Stimulated activated CD8-positive, alpha-beta memory T cell treated with anti-CD3 and anti-CD28 coated beads, Interleukin-7, amount 100 ng/mL, for 1 hour (primary cell): ENCODE measurements around the gene MRGPRE.

ENCODE experiments used
- DNase-seq, 2 donors: peaks; one replicate each; pipeline ENCODE4 v3.0.0-alpha.2; 2020; ENCODE audit warnings: low read depth in 2 of 2

The MRGPRE gene

GRCh38 chr11:3196161-3197043, 35.8 kb downstream of the MRGPRE start:
- DNase-seq, result no peak

- DNase-seq, result no peak
Measured at GRCh38 chr11:3195251-3196160, 36.7 kb downstream of the MRGPRE start.

DNA sequence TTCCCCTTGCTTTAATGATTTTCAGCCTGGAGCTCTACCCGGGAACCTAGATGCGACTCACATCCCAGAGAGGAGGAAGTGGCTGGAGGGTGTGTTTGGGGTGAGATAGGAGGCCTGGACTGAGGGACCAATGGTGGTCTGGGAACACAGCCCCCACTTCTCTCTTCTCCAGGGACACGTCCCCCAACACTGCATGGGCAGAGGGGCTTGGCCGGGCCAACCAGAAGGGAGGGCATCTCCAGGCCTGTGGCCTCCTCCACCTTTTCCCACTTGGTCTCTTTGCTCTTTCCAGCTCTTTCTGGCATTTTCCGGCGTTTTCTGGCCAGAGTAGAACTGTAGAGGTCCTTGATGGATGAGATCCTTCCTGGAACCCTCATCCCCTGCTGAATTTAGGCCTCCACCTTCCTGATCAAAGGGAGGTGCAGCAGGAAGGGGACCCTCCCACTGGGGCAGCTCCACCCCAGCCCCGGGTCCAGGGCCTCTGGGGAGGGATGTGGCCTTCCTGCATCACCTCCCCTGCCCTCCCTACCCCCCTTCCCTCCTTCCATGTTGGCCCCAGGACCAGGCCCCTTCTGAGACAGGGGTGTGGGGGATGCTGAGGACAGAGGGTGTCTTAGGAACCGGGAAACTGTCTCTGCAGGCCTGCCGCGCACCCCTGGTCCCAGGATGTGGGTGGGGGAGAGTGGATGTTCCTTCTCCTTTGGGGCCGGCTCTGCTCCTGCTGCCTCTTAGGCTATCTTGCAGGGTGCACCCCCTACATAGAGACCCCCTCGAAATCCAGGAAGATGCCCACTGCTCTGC, 38.0 kb downstream of the MRGPRE start:
- no peak for DNase-seq

- DNase-seq, result no peak
Measured at GRCh38 chr11:3193373-3194015, 38.7 kb downstream of the MRGPRE start.

DNA sequence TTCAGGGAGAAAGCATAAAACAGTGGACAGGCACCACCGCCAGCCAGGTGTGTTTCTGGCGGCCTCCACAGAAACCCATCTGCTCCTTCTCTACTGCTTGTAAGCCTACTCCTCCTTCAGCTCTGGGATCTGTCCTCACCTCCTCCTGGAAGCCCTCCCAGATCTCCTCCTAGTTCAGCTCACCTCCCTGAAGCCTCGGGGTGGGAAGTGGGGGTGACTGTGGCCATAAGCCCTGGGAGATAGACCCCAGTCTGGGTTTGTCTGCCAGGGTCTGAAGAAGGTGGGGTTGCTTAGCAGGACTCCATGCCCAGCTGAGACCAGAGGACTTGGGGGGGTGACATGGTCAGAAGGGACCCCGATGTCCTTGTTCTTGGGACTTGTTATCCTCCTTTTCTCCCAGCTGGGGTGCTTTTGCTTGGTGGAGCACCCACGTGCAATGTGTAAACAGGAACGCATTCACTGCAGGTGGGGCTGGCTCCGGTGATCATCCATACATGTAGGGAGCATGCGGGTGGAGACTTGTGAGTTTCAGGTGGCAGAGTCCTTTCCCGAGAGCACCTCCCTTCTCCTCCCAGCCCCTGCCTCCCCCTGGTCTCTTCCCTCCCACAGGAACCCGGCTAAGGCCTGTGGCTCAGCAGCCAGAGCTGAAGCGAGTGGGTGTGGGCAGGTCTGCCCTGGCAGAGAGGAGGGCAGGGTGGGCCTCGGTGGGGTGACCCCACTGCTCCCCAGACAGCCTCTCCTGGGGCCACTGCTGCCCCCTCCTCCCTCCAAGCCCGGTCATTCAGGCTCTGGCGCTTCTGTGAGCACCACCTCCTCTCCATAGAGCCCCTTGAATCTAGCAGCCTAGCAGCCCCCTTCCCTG, 39.5 kb downstream of the MRGPRE start:
- no peak for DNase-seq

DNA sequence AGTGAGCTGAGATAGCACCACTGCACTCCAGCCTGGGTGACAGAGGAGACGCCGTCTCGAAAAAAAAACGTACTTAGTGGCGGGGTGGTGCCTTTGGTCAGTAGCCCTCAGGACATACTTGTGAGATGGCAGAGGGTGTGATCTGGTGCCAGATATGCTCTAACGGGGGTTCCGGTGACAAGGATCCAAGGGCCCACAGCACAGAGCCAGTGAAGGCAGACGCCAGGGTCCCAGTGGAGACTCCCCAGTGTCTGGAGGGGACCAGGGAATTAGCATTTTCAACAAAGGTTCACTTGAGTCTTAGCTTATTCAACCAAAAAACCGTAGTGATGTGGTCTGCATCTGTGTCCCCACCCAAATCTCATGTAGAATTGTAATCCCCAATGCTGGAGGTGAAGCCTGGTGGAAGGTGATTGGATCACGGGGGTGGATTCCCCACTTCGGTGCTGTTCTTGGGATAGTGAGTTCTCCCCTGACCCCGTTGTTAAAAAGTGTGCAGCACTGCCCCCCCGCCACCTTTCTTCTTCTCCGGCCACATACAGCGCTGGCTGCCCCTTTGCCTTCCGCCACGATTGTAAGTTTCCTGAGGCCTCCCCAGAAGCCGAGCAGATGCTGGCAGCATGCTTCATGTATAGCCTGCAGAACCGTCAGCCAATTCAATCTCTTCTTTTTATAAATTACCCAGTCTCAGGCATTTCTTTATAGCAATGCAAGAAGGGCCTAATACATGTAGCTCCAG, 40.5 kb downstream of the MRGPRE start:
- DNase-seq, result no peak

GRCh38 chr11:3190600-3190999, 41.6 kb downstream of the MRGPRE start:
- no peak for DNase-seq

DNA sequence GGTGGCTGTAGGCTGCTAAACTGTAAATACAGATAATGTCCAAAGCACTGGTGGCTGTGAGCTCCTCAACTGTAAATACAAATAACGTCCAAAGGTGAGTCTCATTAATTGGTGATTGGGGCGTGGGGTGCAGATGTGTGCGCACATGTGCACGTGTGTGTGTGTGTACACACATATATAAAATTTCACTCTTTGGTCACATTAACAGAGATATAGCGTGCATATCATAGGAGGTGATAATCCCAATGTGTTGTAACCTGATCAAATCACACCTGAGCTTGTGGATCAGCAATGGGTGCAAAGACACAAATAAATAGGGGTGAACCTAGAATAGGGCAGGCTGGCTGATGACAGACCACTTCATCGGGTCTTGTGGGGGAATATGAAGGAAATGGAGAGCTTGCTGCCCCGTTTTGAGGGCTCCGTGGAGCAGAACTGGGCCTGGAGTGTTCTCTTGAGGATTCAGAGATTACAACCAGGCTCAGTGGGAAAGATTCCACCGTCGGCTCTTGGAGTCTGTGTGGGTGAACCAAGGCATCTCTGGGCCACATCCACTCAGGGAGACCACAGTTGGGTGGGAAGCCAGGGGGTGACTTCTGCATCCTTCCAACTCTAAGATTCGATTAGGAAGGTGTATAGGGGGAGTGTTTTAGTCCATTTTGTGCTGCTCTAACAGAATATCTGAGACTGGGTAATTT, 42.2 kb downstream of the MRGPRE start:
- DNase-seq, result no peak

- no peak for DNase-seq
Measured at GRCh38 chr11:3189196-3189843, 42.9 kb downstream of the MRGPRE start.

GRCh38 chr11:3188496-3189195, 43.6 kb downstream of the MRGPRE start:
- DNase-seq, result no peak

GRCh38 chr11:3186166-3186953, 45.9 kb downstream of the MRGPRE start:
- no peak for DNase-seq

DNA sequence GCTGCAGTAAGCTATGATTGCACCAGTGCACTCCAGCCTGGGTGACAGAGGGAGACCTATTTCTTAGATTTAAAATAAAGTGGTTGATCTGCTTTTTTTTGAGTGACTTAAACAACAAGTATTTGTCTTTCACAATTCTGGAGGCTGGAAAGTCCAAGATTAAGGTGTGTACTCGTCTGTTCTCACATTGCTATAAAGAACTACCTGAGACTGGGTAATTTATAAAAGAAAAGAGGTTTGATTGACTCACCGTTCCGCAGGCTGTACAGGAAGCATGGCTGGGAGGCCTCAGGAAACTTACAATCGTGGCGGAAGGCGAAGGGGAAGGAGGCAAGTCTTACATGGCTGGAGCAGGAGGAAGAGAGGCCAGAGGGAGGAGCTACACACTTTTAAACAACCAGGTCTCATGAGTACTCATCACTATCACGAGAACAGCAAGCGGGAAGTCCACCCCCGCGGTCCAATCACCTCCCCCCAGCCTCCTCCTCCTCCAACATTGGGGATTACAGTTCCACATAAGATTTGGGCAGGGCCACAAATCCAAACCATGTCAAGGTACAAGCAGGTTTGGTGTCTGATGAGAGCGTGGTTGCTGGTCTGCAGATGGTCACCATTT, 47.4 kb downstream of the MRGPRE start:
- DNase-seq, result no peak

DNA sequence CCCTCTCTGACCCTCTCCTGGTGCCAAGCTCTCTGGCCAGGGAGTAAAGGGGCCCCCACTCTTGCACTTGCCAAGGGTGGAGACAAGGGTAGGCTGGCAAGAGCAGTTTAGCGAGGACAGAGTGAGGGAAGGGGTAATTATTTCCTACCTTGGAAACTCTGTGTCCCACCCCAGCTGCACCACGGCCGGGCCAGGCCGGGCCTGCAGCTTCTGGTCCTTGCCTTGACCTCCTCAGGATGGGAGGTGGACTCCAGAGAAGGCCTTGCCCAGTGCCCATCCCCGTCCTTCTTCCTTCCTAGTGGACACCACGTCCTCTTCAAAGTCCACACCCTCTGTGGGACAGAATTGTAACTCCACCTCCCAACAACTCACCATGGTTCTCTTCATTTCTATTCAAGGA, 48.7 kb downstream of the MRGPRE start:
- no peak for DNase-seq

DNA sequence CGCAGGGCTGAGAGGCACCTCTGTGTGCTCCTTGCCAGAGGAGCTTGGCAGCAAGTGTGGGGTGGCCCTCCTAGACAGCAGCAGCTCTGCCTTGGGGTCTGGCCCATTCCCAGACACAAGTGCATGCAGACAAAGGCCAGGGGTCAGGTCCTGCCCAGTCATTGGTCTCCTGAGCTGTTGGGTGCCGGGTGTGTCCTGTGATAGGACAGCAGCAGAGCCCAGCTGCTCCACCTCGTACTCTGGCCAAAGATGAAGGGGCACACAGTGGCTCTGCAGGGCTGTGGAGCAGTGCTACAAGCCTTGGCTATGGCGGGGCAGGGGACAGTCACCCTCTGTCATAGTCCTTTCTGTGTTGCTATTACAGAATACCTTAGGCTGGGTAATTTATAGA, 49.8 kb downstream of the MRGPRE start:
- DNase-seq, result no peak

GRCh38 chr11:3181725-3182461, 50.3 kb downstream of the MRGPRE start:
- no peak for DNase-seq

DNA sequence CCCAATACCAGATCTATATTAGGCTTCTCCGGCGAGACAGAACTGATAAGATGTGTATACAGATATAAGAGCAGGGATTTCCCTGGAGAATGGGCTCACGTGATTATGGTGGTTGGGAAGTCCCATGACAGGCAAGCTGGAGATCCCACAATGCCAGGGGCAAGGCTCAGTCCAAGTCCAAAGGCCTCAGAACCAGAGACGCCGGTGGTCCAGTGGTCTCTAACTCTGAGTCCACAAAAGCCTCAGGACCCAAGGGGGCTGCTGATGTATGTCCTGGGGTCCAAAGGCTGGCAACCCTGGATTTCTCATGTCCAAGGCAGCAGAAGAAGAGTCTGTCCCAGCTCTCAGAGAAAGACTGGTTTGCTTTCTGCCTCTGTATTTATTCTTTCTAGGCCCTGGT, 51.3 kb downstream of the MRGPRE start:
- no peak for DNase-seq
